Activated CD8-positive, alpha-beta memory T cell treated with anti-CD3 and anti-CD28 coated beads for 24 hours (primary cell): ENCODE data around the gene GIGYF1.
A peak's percentile ranks its signal among the peaks of the same experiment; 100 is the strongest.
"Not testable (repeated sequence)": the region's sequence is repeated elsewhere in the genome, so short reads cannot be mapped to it uniquely, and the experiment has no call there.

ENCODE experiments used
- DNase-seq: peaks from one replicate; pipeline ENCODE4 v3.0.0-alpha.2; 2020

GIGYF1 gene

GRCh38 chr7:100671353-100672327, 22.4 kb downstream of the GIGYF1 start:
- DNase-seq, result no peak

GRCh38 chr7:100670074-100670473, 24.0 kb downstream of the GIGYF1 start:
- DNase-seq, result no peak

DNA sequence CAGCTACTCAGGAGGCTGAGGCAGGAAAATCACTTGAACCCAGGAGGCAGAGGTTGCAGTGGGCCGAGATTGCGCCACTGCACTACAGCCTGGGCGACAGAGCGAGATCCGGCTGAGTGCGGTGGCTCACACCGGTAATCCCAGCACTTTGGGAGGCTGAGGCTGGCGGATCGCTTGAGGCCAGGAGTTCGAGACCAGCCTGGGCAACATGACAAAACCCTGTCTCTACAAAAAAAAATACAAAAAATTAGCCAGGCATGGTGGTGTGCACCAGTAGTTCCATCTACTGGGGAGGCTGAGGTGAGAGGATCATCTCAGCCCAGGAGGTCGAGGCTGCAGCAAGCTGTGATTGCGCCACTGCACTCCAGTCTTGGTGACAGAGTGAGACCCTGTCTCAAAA, 24.9 kb downstream of the GIGYF1 start:
- not testable (repeated sequence) for DNase-seq

DNA sequence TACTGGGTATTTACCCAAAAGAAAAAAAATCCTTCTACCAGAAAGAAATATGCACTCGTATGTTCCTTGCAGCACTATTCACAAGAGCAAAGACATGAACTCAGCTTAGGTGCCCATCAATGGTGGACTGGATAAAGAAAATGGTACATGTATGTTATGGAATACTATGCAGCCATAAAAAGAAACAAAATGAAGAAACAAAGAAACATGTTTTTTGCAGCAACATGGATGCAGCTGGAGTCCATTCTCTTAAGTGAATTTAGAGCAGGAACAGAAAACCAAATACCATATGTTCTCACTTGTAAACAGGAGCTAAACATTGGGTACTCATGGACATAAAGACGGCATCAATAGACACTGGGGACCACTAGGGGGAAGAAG, 26.0 kb downstream of the GIGYF1 start:
- no peak for DNase-seq

- no peak for DNase-seq
These were observed 26.6 kb downstream of the GIGYF1 start for GRCh38 chr7:100667331-100668068.

DNA sequence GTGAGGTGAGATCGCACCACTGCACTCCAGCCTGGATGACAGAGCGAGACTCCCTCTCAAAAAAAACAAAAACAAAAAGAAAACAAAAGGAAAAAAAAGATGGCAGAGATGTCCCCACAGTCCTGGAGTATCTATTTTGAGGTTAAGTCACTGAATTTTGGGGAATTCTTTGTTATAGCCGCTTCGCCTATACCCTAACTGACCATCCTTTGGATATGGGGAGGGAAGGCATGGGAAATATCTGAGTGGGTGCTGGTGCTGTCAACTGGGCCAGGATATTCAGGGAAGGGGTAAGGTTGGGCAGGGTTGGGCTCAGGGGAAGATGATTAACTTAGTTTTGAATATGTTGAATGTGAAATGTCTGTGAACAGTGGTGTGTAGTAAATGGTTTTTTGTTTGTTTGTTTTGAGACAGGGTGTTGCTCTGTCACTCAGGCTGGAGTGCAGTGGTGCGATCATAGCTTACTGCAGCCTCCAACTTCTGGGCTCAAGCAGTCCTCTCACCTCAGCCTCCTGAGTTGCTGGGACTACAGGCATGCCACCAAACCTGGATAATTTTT, 28.8 kb downstream of the GIGYF1 start:
- DNase-seq, result no peak

GRCh38 chr7:100662194-100662776, 31.8 kb downstream of the GIGYF1 start:
- not testable (repeated sequence) for DNase-seq

- peak; percentile 77 for DNase-seq
These were observed 38.0 kb downstream of the GIGYF1 start, which contains the start of gene ACTL6B for GRCh38 chr7:100655908-100656674. TSS of gene ACTL6B (minus strand) at chr7:100656448. CDS start at chr7:100656354, 94 bp downstream.

DNA sequence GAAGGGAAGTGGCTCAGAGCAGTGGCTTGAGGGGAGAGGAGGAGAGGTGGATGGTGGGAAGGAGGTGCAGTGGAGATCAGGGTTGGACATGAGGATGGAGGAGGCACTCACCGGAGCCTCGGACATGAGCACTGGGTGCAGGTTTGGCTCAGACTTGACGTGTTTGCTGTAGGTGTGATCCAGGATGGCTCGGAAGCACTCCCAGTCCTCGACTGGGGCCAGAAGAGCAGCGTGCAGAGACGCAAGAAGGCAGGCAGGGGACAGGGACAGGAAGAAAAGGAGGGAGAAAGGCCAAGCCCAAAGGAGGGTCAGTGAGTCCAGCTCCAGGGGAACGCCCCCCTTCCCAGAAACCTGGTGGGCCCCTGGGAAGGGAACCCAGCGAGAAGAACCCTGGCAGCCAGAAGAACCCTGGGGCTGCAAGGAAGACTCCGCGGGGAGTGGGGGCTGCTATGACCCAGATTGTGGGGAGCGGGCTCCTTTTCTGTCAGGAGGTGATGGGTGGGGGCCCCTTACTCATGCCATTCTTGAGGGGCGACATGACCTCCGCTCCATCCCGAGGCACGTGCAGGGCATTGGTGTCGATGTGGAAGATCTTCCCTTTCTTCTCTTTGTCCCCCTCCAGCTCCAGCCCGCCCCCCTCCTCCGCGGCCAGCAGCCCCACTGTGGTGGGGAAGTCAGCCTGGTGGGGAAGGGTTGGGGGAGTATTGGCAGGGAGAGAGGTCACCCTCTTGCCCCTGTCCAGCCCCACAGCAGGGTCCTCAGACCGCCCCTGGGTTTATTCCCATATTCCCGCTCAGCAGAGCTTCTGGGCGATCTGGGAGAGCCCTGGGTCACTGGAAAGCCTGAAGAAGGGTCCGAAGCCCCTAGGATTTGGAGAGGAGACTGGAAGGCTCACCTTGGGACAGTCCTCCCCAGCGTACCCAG, 38.9 kb downstream of the GIGYF1 start:
- DNase-seq, result no peak

DNA sequence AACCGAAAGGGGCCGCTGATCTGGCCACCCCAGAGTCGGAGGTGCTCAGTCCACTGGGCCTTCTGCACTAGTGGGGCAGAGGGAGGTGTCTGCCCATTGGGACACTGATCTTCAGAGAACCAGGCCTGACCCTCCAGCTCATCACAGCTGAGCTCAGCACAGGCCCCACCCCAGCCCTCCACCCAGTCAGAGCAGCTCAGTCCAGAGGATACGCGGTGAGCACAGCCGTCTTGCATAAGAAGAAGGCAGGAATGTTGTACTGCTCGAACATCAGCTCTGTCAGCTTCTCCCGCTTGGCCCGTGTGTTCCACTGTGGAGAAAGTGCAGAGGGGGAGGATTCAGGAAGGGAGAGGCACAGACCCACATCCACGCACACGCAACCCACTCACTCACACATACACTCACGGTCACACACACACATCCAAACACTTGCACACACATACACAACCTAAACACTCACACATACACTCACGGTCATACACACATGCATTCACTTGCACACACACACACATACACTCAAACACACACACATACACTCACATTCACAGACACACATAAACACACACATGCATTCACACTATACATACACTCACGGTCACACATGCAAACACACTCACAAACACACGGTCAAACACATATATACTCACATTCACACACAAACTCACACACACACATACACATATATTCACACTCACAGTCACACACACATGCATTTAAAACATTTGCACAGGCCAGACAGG, 44.1 kb downstream of the GIGYF1 start:
- no peak for DNase-seq

GRCh38 chr7:100642534-100642907, 51.5 kb downstream of the GIGYF1 start:
- DNase-seq, result no peak

- DNase-seq, result no peak
These were observed 52.1 kb downstream of the GIGYF1 start for GRCh38 chr7:100641860-100642533.

GRCh38 chr7:100641463-100641859, 52.6 kb downstream of the GIGYF1 start, which contains the start of gene TFR2:
TSS of gene TFR2 (minus strand) at chr7:100641552. CDS start at chr7:100641509, 43 bp downstream.
- no peak for DNase-seq

DNA sequence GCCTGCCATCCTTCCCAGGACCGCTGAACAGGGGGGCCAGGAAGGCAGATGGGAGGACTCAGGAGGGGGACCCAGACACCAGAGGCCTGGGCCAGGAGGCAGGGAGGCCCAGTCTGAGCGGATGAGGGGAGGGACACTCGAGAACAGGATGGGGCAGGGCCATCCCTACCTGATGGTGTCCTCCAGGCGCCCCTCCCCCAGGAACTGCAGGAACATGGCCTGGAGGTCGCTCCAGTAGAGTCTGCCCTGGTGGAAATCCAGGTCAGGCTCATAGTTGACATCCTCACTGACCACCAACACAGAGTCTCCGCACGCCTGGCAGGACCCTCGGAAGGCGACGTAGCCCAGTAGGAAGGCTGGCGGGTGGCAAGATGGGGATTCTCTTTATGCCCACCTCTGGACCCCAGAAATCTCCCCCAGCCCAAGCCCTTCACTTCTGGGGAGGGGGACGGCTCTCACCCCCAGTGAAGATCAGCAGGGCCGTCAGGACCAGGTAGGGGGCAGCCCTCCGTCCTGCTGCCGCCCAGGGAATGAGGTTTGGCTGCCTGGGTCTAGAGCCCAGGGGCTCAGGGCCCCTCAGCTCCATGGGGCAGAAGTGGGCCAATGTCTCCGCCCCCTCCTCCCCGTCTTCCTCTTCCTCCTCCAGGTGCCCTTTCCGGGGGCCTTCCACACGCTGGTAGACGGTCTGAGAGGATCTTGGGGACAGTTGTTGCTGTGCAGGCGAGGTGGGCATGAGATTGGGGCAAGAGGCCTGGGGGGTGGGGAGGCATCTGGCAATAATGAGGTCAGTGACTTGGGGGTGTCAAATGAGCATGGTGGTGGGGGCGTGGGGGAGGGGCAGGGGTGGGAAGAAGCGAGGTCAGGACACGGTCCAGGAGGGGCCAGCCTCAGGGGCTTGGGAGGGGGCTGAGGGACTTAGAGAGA, 53.3 kb downstream of the GIGYF1 start:
- DNase-seq, result no peak

DNA sequence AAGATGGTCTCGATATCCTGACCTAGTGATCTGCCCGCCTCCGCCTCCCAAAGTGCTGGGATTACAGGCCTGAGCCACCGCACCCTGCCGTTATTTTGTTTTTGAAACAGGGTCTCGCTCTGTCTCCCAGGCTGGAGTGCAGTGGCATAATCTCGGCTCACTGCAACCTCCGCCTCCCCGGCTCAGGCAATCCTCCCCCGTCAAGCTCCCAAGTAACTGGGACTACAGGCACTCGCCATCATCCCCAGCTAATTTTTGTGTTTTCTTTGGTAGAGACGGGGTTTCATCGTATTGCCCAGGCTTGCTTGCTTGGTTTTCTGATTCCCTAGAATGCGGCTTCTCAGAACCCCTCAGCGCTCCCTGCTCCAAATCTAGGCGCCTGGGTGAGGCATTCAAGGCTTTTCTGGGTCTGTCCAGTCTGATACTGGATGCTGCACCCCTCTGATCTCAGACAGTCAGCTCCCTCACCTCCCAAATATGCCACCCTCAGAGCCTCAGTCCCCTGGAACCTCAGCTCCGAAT, 54.0 kb downstream of the GIGYF1 start:
- DNase-seq, result no peak

- DNase-seq, result peak; percentile 89
These were observed 60.9 kb downstream of the GIGYF1 start for GRCh38 chr7:100632951-100633717.

DNA sequence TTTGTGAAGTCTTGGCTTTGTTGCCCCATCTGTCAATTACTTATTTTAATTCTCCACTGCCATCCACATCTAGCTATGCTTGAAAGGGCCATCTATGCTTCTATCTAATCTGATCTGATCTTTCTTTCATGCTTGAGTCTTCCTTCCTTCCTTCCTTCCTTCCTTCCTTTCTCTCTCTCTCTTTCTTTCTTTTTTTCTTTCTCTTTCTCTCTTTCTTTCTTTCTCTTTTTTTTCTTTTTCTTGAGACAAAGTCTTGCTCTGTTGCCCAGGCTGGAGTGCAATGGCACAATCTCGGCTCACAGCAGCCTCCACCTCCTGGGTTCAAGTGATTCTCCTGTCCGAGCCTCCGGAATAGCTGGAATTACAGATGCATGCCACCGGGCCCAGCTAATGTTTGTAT, 64.0 kb downstream of the GIGYF1 start:
- DNase-seq, result no peak
